ENCODE measurements around the gene PKMYT1. TPM values are rescaled to one million over a fixed set of nuclear protein-coding genes. Genes with fewer than 3 reads are reported as not detected.

The PKMYT1 gene
- total and polyA plus RNA-seq, 2 experiments from 2014 or later = 90.9 to 100 TPM

DNA sequence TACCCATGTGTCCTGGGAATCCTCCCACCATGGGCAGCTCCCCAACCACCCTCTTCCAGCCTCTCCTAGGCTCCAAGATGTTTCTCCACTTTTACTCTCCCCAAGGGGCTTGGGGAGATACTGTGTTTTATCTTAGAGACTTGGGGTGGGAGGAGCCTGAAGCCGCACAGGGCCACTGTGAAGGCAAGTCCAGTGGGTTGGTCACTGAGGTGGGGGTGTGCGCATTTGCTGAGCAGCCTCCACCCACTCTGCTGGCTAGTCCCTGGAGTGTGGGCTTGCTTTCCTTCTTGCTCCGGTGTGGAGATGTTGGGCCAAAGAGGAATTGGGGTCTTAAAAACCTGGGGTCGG lies 28.4 kb upstream of the PKMYT1 start:
- Histone ChIP-seq H2AFZ (no peak overlapping the region), H3K79me2 (replicated peaks; ENCODE audit: insufficient read depth) (no peaks in the 10 kb centered on the region; the same call in 1 of the 2 replicates), H3K4me2 (peak overlapping the region; percentile 84), H3F3A (replicated peaks; ENCODE audit: low read depth) (peaks cover 49% of the 10 kb centered on the region), H3K27me3 (ENCODE audit: insufficient read depth) (peaks cover 11% of the 10 kb centered on the region), H4K20me1 (replicated peaks; ENCODE audit: insufficient read depth) (no peaks in the 10 kb centered on the region), H3K36me3 (ENCODE audit: insufficient read depth) (no peaks in the 10 kb centered on the region), H3K9me2 (ENCODE audit: insufficient read depth) (no peaks in the 10 kb centered on the region), H3K4me3 (peak overlapping the region; percentile 55), H3K27ac (ENCODE audit: low read depth) (peak overlapping the region; percentile 100), H3K4me1 (ENCODE audit: insufficient read depth) (peaks cover 71% of the 10 kb centered on the region)
- TF ChIP-seq, protein P1, sequence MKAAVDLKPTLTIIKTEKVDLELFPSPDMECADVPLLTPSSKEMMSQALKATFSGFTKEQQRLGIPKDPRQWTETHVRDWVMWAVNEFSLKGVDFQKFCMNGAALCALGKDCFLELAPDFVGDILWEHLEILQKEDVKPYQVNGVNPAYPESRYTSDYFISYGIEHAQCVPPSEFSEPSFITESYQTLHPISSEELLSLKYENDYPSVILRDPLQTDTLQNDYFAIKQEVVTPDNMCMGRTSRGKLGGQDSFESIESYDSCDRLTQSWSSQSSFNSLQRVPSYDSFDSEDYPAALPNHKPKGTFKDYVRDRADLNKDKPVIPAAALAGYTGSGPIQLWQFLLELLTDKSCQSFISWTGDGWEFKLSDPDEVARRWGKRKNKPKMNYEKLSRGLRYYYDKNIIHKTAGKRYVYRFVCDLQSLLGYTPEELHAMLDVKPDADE (IDR thresholded peaks at IDR 0.05) = no peak
- TF ChIP-seq ZNF331 (CRISPR knock-in tag; IDR thresholded peaks at IDR 0.05; ENCODE audit: low read depth) (no peak), EZH2phosphoT487 (IDR thresholded peaks at IDR 0.05; ENCODE audit: unreplicated experiment) (no peak), NANOG (IDR thresholded peaks at IDR 0.05; ENCODE audit: borderline replicate concordance) (no peak), STAT1 (IDR thresholded peaks at IDR 0.05; ENCODE audit: unreplicated experiment) (no peak), EZH2 (IDR thresholded peaks at IDR 0.05; ENCODE audit: low read depth, unreplicated experiment) (no peak), JUNB (IDR thresholded peaks at IDR 0.05; ENCODE audit: unreplicated experiment) (no peak), POLR2AphosphoS5 (IDR thresholded peaks at IDR 0.05; ENCODE audit: low read depth) (no peak), ZNF114 (CRISPR knock-in tag; IDR thresholded peaks at IDR 0.05) (no peak), CREB1 (CRISPR knock-in tag; IDR thresholded peaks at IDR 0.05; ENCODE audit: low read depth) (no peak)
- TF ChIP-seq, protein P2, sequence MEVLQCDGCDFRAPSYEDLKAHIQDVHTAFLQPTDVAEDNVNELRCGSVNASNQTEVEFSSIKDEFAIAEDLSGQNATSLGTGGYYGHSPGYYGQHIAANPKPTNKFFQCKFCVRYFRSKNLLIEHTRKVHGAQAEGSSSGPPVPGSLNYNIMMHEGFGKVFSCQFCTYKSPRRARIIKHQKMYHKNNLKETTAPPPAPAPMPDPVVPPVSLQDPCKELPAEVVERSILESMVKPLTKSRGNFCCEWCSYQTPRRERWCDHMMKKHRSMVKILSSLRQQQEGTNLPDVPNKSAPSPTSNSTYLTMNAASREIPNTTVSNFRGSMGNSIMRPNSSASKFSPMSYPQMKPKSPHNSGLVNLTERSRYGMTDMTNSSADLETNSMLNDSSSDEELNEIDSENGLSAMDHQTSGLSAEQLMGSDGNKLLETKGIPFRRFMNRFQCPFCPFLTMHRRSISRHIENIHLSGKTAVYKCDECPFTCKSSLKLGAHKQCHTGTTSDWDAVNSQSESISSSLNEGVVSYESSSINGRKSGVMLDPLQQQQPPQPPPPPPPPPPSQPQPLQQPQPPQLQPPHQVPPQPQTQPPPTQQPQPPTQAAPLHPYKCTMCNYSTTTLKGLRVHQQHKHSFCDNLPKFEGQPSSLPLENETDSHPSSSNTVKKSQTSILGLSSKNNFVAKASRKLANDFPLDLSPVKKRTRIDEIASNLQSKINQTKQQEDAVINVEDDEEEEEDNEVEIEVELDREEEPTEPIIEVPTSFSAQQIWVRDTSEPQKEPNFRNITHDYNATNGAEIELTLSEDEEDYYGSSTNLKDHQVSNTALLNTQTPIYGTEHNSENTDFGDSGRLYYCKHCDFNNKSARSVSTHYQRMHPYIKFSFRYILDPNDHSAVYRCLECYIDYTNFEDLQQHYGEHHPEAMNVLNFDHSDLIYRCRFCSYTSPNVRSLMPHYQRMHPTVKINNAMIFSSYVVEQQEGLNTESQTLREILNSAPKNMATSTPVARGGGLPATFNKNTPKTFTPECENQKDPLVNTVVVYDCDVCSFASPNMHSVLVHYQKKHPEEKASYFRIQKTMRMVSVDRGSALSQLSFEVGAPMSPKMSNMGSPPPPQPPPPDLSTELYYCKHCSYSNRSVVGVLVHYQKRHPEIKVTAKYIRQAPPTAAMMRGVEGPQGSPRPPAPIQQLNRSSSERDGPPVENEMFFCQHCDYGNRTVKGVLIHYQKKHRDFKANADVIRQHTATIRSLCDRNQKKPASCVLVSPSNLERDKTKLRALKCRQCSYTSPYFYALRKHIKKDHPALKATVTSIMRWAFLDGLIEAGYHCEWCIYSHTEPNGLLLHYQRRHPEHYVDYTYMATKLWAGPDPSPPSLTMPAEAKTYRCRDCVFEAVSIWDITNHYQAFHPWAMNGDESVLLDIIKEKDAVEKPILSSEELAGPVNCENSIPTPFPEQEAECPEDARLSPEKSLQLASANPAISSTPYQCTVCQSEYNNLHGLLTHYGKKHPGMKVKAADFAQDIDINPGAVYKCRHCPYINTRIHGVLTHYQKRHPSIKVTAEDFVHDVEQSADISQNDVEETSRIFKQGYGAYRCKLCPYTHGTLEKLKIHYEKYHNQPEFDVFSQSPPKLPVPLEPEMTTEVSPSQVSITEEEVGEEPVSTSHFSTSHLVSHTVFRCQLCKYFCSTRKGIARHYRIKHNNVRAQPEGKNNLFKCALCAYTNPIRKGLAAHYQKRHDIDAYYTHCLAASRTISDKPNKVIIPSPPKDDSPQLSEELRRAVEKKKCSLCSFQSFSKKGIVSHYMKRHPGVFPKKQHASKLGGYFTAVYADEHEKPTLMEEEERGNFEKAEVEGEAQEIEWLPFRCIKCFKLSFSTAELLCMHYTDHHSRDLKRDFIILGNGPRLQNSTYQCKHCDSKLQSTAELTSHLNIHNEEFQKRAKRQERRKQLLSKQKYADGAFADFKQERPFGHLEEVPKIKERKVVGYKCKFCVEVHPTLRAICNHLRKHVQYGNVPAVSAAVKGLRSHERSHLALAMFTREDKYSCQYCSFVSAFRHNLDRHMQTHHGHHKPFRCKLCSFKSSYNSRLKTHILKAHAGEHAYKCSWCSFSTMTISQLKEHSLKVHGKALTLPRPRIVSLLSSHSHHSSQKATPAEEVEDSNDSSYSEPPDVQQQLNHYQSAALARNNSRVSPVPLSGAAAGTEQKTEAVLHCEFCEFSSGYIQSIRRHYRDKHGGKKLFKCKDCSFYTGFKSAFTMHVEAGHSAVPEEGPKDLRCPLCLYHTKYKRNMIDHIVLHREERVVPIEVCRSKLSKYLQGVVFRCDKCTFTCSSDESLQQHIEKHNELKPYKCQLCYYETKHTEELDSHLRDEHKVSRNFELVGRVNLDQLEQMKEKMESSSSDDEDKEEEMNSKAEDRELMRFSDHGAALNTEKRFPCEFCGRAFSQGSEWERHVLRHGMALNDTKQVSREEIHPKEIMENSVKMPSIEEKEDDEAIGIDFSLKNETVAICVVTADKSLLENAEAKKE (CRISPR knock-in tag; IDR thresholded peaks at IDR 0.05) = no peak
- TF ChIP-seq, protein P3, sequence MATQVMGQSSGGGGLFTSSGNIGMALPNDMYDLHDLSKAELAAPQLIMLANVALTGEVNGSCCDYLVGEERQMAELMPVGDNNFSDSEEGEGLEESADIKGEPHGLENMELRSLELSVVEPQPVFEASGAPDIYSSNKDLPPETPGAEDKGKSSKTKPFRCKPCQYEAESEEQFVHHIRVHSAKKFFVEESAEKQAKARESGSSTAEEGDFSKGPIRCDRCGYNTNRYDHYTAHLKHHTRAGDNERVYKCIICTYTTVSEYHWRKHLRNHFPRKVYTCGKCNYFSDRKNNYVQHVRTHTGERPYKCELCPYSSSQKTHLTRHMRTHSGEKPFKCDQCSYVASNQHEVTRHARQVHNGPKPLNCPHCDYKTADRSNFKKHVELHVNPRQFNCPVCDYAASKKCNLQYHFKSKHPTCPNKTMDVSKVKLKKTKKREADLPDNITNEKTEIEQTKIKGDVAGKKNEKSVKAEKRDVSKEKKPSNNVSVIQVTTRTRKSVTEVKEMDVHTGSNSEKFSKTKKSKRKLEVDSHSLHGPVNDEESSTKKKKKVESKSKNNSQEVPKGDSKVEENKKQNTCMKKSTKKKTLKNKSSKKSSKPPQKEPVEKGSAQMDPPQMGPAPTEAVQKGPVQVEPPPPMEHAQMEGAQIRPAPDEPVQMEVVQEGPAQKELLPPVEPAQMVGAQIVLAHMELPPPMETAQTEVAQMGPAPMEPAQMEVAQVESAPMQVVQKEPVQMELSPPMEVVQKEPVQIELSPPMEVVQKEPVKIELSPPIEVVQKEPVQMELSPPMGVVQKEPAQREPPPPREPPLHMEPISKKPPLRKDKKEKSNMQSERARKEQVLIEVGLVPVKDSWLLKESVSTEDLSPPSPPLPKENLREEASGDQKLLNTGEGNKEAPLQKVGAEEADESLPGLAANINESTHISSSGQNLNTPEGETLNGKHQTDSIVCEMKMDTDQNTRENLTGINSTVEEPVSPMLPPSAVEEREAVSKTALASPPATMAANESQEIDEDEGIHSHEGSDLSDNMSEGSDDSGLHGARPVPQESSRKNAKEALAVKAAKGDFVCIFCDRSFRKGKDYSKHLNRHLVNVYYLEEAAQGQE (IDR thresholded peaks at IDR 0.05; ENCODE audit: unreplicated experiment) = no peak
- TF ChIP-seq, protein P4, sequence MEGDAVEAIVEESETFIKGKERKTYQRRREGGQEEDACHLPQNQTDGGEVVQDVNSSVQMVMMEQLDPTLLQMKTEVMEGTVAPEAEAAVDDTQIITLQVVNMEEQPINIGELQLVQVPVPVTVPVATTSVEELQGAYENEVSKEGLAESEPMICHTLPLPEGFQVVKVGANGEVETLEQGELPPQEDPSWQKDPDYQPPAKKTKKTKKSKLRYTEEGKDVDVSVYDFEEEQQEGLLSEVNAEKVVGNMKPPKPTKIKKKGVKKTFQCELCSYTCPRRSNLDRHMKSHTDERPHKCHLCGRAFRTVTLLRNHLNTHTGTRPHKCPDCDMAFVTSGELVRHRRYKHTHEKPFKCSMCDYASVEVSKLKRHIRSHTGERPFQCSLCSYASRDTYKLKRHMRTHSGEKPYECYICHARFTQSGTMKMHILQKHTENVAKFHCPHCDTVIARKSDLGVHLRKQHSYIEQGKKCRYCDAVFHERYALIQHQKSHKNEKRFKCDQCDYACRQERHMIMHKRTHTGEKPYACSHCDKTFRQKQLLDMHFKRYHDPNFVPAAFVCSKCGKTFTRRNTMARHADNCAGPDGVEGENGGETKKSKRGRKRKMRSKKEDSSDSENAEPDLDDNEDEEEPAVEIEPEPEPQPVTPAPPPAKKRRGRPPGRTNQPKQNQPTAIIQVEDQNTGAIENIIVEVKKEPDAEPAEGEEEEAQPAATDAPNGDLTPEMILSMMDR (conservative IDR thresholded peaks at IDR 0.05; ENCODE audit: low read depth in 2 of 2) = no peak
- Mint-ChIP-seq H3K36me3 (ENCODE audit: low read depth) (peaks cover 9% of the 10 kb centered on the region; the same call in 2 of the 3 replicates), H3K4me3 (peak overlapping the region; percentile 82), H3K27ac (peak overlapping the region; percentile 100), H3K4me1 (peaks cover 56% of the 10 kb centered on the region), H3K9me3 (no peaks in the 10 kb centered on the region), H3K27me3 (ENCODE audit: insufficient read depth, low read depth, poor library complexity) (peaks cover 45% of the 10 kb centered on the region)
- DNase-seq (ENCODE audit: low spot score) = no peak
- ATAC-seq = peak; percentile 4; the same call in 2 of the 3 replicates

Data from GM23338 (cell line).